Measurements from ENCODE around the gene CALCR. TPM values are rescaled to one million over a fixed set of nuclear protein-coding genes. Genes with fewer than 3 reads are reported as not detected.

The CALCR gene
- total and polyA plus RNA-seq, 8 donors = not detected

GRCh38 chr7:93551931-93552330 lies 22.6 kb downstream of the CALCR start:
- no peaks in the 10 kb centered on the region for H3K9me3 ChIP-seq
- H3K4me1 ChIP-seq = no peaks in the 10 kb centered on the region
- no peak overlapping the region for H3K4me3 ChIP-seq
- TF ChIP-seq EP300 (IDR thresholded peaks at IDR 0.05) = no peak
- no peak for TF ChIP-seq POLR2A (IDR thresholded peaks at IDR 0.05)
- TF ChIP-seq POLR2AphosphoS5 (IDR thresholded peaks at IDR 0.05) = no peak
- no peak for TF ChIP-seq CTCF (IDR thresholded peaks at IDR 0.05)
- no peaks in the 10 kb centered on the region for H3K27me3 ChIP-seq
- no peak for DNase-seq
- 56 to 87% (median 72%) methylated on average over 2 of the region's 2 CpGs for WGBS, 5 donors
- no peak overlapping the region for H3K27ac ChIP-seq
- no peaks in the 10 kb centered on the region for H3K36me3 ChIP-seq
- intact Hi-C loops (cut with DNase I; ENCODE audit: low total_unique reads) = no loop called here

DNA sequence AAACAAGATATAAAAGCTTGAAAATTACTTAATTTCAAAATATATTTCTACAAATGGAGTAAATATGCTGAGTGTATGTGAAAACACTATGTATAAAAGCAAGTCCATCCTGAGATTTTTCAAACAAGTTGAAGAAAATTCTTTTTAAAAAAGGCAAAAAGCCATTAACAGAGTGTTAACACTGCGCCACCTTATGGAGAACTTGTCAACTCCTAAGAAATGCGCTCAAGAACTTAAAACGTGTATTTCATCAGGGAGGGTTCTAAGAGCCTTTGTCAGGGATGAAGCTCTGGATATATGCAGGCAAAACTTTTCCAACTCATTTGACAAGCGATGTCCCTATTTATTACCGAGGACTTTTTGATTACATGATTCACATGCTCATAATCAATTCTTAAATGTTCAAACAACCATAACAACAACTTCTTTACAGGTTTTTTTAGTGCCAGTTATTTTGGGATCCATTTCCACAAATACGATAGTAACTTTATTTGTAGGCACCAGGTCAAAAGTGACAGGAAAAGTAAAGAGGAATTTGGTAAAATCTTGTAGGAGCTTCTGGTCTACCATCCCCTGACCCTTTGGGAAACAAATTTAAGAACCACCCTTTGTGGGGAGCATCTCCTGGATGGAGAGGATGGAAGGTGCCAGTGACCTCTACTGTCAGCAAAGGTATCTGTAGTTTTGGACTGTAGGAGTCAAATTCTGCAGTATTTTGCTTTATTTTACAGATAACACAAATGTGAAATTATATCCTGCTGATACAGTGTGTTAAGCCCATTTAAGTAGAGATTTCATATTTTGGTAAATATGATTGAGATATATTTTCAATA lies 23.2 kb downstream of the CALCR start:
- intact Hi-C loops (cut with DNase I; ENCODE audit: low total_unique reads) = no loop called here
- Histone ChIP-seq H3K4me3 (no peak overlapping the region), H3K36me3 (no peaks in the 10 kb centered on the region), H3K27ac (no peak overlapping the region), H3K27me3 (no peaks in the 10 kb centered on the region), H3K4me1 (no peaks in the 10 kb centered on the region), H3K9me3 (no peaks in the 10 kb centered on the region)
- TF ChIP-seq CTCF (IDR thresholded peaks at IDR 0.05) (peak in 2 of 7 experiments; percentile 16 to 34), EP300 (IDR thresholded peaks at IDR 0.05) (no peak)
- DNase-seq = peak in 1 of 2 donors; percentile 62
- WGBS, 5 donors = 17 to 23% (median 19%) methylated on average over 6 of the region's 6 CpGs

GRCh38 chr7:93547716-93548115 lies 26.8 kb downstream of the CALCR start:
- intact Hi-C loops (cut with DNase I; ENCODE audit: low total_unique reads) = no loop called here
- H3K27me3 ChIP-seq = no peaks in the 10 kb centered on the region
- 58 to 76% (median 70%) methylated on average over 3 of the region's 3 CpGs for WGBS, 5 donors
- no peak for DNase-seq
- no peak overlapping the region for H3K27ac ChIP-seq
- no peaks in the 10 kb centered on the region for H3K4me1 ChIP-seq
- H3K36me3 ChIP-seq = no peaks in the 10 kb centered on the region
- H3K4me3 ChIP-seq = no peak overlapping the region
- TF ChIP-seq POLR2A (IDR thresholded peaks at IDR 0.05) = no peak
- no peak for TF ChIP-seq POLR2AphosphoS5 (IDR thresholded peaks at IDR 0.05)
- no peak for TF ChIP-seq CTCF (IDR thresholded peaks at IDR 0.05)
- TF ChIP-seq EP300 (IDR thresholded peaks at IDR 0.05) = no peak
- H3K9me3 ChIP-seq = no peaks in the 10 kb centered on the region

DNA sequence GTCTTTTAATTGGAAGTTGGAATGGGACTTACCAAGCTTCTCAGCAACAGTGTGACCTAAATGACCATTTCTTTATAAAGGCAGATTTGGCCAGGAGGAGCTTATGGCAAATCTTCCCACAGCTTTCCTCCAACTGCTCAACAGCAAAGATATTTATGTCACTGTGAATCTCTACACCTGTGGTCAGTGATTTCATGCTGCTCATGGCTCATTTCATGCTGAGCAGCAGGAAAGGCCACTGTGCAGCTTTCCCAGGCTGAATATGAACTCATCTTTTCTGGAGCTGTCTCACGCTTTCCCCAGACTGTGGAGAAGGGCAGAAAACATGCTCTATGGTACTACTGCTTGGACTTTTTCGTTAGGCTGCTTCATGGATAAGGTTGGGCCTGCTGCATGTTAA lies 29.8 kb downstream of the CALCR start:
- Histone ChIP-seq H3K9me3 (no peaks in the 10 kb centered on the region), H3K27ac (no peak overlapping the region), H3K4me1 (no peaks in the 10 kb centered on the region), H3K4me3 (no peak overlapping the region), H3K27me3 (no peaks in the 10 kb centered on the region), H3K36me3 (no peaks in the 10 kb centered on the region)
- WGBS, 5 donors = 59 to 74% (median 66%) methylated on average over 2 of the region's 2 CpGs
- DNase-seq = no peak
- intact Hi-C loops (cut with DNase I; ENCODE audit: low total_unique reads) = no loop called here
- TF ChIP-seq POLR2A (IDR thresholded peaks at IDR 0.05) (no peak), EP300 (IDR thresholded peaks at IDR 0.05) (no peak), POLR2AphosphoS5 (IDR thresholded peaks at IDR 0.05) (no peak), CTCF (IDR thresholded peaks at IDR 0.05) (no peak)

Data from stomach (tissue), 9 donors.